Measurements from ENCODE around the gene PRIMPOL.

Gene PRIMPOL

DNA sequence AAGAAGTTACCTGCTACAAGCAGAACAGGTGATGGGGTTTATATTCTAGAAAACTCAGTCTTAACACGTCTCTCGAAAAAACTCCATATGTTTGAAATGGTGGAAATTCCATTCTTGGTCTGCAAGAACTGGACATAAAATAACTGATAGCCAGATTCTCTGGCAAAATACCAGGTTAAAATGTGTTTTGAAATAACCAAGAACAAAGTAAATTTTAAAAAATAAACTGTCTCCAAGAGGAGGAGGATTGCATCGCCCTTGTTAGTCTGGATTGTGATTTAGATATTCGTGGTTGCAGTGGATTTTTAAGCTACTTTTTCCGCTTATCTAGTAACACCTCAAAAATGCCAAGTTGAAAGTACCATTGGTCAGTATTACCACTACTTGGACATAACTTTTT, 43.5 kb downstream of the PRIMPOL start:
- peaks cover 47% of the 10 kb centered on the region for H3K36me3 Mint-ChIP-seq (ENCODE audit: low read depth)
- no peak overlapping the region for H3K4me3 Mint-ChIP-seq
- H3K27me3 Mint-ChIP-seq (ENCODE audit: low read depth): no peaks in the 10 kb centered on the region
- H3K27ac Mint-ChIP-seq: peak overlapping the region; percentile 32
- DNase-seq (ENCODE audit: low spot score): no peak
- peaks cover 8% of the 10 kb centered on the region for H3K4me1 Mint-ChIP-seq (ENCODE audit: low read depth)
- H3K9me3 Mint-ChIP-seq: no peaks in the 10 kb centered on the region

DNA sequence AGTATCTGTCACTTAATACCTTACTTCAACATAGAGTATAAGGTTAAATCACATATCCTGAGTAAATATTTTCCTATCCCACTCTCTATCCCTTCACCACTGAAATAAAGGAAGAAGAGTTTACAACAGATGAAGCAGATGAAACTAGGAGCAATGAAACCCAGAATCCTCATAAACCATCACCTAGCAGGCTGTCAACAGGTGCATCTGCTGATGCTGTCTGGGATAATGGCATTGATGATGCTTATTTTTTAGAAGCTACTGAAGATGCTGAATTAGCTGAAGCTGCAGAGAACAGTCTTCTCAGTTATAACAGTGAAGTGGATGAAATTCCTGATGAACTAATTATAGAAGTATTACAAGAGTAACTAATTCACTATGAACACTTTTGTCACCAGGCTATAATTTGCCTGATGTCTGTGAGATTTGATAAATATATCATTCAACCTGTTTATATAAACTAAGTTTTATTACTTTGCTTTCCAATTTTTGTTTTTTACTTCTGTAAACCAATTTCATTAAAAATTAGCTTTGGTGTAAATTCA, 44.9 kb downstream of the PRIMPOL start:
- peaks cover 52% of the 10 kb centered on the region for H3K36me3 Mint-ChIP-seq (ENCODE audit: low read depth)
- no peaks in the 10 kb centered on the region for H3K9me3 Mint-ChIP-seq
- H3K27ac Mint-ChIP-seq: no peak overlapping the region

DNA sequence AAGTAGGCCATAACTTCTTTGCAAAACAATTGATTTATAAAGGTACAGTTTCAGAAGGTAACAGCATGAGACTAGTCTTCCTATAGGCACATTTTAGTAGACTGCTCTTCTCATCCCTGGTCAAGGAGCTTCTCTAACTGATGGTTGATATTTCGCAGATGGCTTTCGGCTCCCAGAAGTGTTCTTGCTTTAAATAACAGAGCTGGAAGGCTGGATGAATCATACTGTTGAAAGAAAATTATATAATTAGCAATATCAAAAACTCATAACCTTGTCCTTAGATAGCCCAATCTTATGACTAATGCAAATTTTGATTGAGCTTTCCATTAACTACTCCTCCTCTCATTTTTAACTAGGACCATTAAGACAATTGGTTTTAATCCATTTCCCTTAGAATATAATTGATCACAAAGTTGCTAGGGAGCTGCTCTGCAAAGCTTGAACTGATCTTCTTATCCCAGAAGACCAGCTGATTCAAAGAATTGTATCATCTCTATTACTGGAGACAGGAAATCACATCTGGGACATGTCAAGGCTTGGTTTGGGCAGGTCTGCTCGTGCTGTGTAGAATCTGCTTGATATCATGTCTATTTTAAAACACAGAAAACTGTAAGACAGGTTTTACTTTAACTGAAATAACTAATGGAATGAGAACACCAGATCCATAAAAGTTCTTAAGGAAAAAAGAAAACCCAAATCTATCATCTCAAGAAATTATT, 45.8 kb downstream of the PRIMPOL start:
- no peaks in the 10 kb centered on the region for H3K9me3 Mint-ChIP-seq
- H3K4me1 Mint-ChIP-seq (ENCODE audit: low read depth): peaks cover 5% of the 10 kb centered on the region
- no peak overlapping the region for H3K4me3 Mint-ChIP-seq
- peaks cover 55% of the 10 kb centered on the region for H3K36me3 Mint-ChIP-seq (ENCODE audit: low read depth)
- no peak for DNase-seq (ENCODE audit: low spot score)
- H3K27me3 Mint-ChIP-seq (ENCODE audit: low read depth): no peaks in the 10 kb centered on the region
- H3K27ac Mint-ChIP-seq: no peak overlapping the region

More for the DNA sequence above, 44.9 kb downstream of the PRIMPOL start:
- Mint-ChIP-seq H3K4me1 (ENCODE audit: low read depth) (peaks cover 5% of the 10 kb centered on the region), H3K27me3 (ENCODE audit: low read depth) (no peaks in the 10 kb centered on the region), H3K4me3 (no peak overlapping the region)
- no peak for DNase-seq (ENCODE audit: low spot score)

DNA sequence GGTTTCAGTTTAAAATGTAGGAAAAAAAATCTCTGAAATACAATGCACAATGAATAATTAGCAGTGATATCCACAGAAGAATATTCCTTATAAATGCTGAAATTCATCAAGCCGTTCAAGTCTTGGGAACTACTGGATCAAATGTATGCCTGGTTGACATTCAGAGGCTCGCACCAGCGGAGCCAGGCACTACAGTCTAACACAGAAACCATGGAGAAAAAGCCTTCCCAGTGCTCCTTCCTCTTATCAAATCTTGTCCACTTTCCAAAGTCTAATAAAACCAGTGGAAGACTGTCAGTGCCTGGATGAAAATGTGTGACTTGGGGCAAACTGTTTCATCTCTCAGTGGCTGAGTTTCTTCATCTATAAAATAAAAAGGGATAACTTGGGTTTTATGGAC, 48.4 kb downstream of the PRIMPOL start:
- DNase-seq (ENCODE audit: low spot score): no peak
- Mint-ChIP-seq H3K36me3 (ENCODE audit: low read depth) (peaks cover 54% of the 10 kb centered on the region), H3K27ac (no peak overlapping the region), H3K9me3 (no peaks in the 10 kb centered on the region), H3K27me3 (ENCODE audit: low read depth) (no peaks in the 10 kb centered on the region), H3K4me1 (ENCODE audit: low read depth) (peaks cover 5% of the 10 kb centered on the region), H3K4me3 (no peak overlapping the region)

DNA sequence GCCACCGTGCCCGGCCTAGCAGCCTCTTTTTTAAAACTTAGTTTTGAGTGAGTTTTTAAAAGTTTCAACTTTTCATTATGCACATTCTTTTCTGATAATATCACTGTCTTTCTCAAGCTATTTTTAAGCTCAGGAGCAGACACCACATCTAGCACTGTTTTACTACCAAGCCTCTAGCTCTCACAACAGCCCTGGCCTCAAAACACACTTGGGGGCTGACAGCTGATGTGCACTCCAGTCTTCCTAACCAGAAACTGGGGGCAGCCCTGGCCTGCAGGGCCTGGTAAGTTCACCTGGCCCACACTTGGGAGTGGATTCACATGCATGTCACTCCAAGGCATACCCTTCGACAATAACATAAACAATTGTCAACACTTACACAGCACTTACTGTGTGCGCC, 50.4 kb downstream of the PRIMPOL start:
- no peak for DNase-seq (ENCODE audit: low spot score)
- H3K4me1 Mint-ChIP-seq (ENCODE audit: low read depth): peaks cover 5% of the 10 kb centered on the region
- no peak overlapping the region for H3K27ac Mint-ChIP-seq
- H3K36me3 Mint-ChIP-seq (ENCODE audit: low read depth): peaks cover 55% of the 10 kb centered on the region
- no peaks in the 10 kb centered on the region for H3K27me3 Mint-ChIP-seq (ENCODE audit: low read depth)
- H3K4me3 Mint-ChIP-seq: no peak overlapping the region
- H3K9me3 Mint-ChIP-seq: no peaks in the 10 kb centered on the region

DNA sequence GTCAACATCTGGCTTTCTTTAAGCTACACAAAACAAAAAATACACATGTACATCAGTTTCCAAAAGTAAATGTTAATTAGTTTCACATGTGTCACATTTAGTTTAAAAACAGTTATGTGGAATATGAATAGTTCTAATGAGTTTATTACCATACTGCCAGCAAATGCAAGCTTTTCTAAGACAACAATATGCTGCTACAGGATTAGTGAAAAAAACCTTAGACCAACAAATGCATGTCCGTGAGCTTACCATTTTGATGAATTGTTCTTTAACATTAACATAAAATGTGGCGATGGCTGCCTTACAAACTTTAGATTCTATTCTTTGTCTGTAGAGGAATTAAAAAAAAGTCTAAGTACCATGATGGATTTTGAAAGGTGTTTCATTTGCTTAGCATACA, 52.6 kb downstream of the PRIMPOL start:
- no peaks in the 10 kb centered on the region for H3K9me3 Mint-ChIP-seq
- H3K27ac Mint-ChIP-seq: no peak overlapping the region
- H3K27me3 Mint-ChIP-seq (ENCODE audit: low read depth): no peaks in the 10 kb centered on the region
- H3K4me1 Mint-ChIP-seq (ENCODE audit: low read depth): peaks cover 15% of the 10 kb centered on the region
- H3K4me3 Mint-ChIP-seq: no peak overlapping the region
- peaks cover 57% of the 10 kb centered on the region for H3K36me3 Mint-ChIP-seq (ENCODE audit: low read depth)
- DNase-seq (ENCODE audit: low spot score): no peak

DNA sequence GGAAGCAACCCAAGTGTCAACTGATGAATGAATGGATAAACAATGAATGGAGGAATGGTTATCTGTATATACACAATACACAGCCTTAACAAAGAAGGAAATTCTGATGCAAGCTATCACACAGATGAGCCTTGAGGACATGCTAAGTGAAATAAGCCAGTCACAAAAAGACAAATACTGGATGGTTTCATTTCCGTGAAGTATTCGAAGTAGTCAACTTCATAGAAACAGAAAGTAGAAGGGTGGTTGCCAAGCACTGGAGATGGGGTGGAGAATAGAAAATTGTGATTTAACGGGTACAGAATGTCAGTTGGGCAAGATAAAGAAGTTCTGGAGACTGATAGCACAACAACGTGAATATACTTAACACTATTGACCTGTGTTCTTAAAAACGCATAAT, 56.2 kb downstream of the PRIMPOL start:
- no peaks in the 10 kb centered on the region for H3K27me3 Mint-ChIP-seq (ENCODE audit: low read depth)
- peak overlapping the region; percentile 29 for H3K4me3 Mint-ChIP-seq
- peaks cover 72% of the 10 kb centered on the region for H3K36me3 Mint-ChIP-seq (ENCODE audit: low read depth)
- peaks cover 23% of the 10 kb centered on the region for H3K4me1 Mint-ChIP-seq (ENCODE audit: low read depth)
- DNase-seq (ENCODE audit: low spot score): no peak
- peaks cover 5% of the 10 kb centered on the region for H3K9me3 Mint-ChIP-seq
- H3K27ac Mint-ChIP-seq: peak overlapping the region; percentile 80

DNA sequence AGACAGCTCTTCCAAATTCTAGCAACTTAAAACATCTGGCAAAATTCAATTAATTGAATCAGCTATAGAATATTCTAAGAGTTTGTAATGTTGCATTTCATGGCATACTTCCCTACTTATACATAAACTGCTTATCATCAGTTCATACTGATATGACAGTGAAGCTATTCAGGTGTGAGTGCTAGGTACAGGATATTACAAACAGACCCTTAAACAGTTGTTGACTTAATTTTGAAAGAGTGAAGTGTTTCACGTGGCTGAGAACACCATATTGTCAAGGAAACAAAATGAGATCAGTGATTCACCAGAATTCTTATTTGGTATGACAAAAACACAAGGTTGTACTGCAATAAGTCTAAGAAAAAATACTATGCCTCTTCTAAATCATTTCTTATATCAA, 56.9 kb downstream of the PRIMPOL start:
- peaks cover 71% of the 10 kb centered on the region for H3K36me3 Mint-ChIP-seq (ENCODE audit: low read depth)
- H3K27ac Mint-ChIP-seq: peak overlapping the region; percentile 72

DNA sequence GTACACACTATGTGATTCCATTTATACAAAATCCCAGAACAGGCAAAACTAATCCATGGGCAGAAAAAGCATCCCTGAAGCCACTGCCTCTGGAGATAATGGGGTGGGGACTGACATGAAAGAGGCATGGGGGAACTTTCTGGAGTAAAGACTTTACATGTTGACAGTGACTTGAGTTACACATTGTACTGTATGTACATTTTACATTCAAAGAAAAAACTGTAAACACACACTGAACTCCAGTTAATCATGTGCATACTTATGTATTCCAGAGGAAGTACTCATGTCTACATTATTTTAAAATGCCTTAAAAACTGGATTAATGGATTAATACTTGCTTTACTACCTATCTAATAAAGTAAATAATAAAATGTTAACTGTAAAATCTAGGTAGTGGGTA, 62.8 kb downstream of the PRIMPOL start:
- no peak for DNase-seq (ENCODE audit: low spot score)
- Mint-ChIP-seq H3K4me3 (no peak overlapping the region), H3K4me1 (ENCODE audit: low read depth) (peaks cover 11% of the 10 kb centered on the region), H3K9me3 (peaks cover 5% of the 10 kb centered on the region), H3K27ac (no peak overlapping the region), H3K27me3 (ENCODE audit: low read depth) (no peaks in the 10 kb centered on the region), H3K36me3 (ENCODE audit: low read depth) (peaks cover 67% of the 10 kb centered on the region)

More for the DNA sequence above, 56.9 kb downstream of the PRIMPOL start:
- Mint-ChIP-seq H3K4me3 (peak overlapping the region; percentile 8), H3K27me3 (ENCODE audit: low read depth) (no peaks in the 10 kb centered on the region), H3K4me1 (ENCODE audit: low read depth) (peaks cover 23% of the 10 kb centered on the region), H3K9me3 (peaks cover 5% of the 10 kb centered on the region)
- DNase-seq (ENCODE audit: low spot score): no peak

DNA sequence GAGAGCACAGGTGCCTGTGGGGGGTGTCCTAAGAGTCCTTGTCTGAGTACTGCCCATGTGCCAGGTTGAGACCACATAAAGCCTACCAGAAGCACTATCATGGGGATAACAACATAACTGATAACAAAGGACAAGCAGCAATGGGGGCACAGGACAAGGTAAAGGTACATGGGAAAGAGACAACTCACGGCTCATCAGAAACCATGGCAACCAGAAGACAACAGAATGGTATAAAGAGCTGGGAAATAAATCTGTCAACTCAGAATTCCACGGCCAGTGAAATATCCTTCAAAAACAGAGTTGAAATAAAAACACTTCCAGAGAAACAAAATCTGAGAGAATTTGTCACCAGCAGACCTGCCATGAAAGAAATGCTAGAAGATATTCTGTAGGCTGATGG, 64.3 kb downstream of the PRIMPOL start:
- Mint-ChIP-seq H3K27me3 (ENCODE audit: low read depth) (no peaks in the 10 kb centered on the region), H3K36me3 (ENCODE audit: low read depth) (peaks cover 63% of the 10 kb centered on the region), H3K27ac (peak overlapping the region; percentile 47), H3K4me3 (no peak overlapping the region), H3K9me3 (peaks cover under 1% of the 10 kb centered on the region), H3K4me1 (ENCODE audit: low read depth) (peaks cover 14% of the 10 kb centered on the region)
- DNase-seq (ENCODE audit: low spot score): no peak

DNA sequence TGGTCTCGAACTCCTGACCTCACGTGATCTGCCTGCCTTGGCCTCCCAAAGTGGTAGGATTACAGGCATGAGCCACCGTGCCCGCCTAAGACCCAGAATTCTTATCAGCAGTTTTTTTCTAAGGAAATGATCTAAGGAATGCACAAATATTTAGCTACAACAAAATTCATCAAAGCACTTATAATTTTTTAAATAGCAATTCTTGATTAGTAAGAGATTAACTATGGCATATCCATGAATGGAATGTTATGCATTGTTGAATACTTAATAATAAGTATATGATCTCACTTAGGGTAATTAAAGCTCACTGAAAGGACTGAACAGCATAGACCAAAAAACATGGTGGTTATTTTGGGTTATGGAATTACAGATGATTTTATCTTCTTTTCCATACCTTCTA, 66.0 kb downstream of the PRIMPOL start:
- Mint-ChIP-seq H3K36me3 (ENCODE audit: low read depth) (peaks cover 63% of the 10 kb centered on the region), H3K4me1 (ENCODE audit: low read depth) (peaks cover 21% of the 10 kb centered on the region), H3K4me3 (no peak overlapping the region), H3K27me3 (ENCODE audit: low read depth) (no peaks in the 10 kb centered on the region), H3K9me3 (no peaks in the 10 kb centered on the region), H3K27ac (no peak overlapping the region)
- no peak for DNase-seq (ENCODE audit: low spot score)

DNA sequence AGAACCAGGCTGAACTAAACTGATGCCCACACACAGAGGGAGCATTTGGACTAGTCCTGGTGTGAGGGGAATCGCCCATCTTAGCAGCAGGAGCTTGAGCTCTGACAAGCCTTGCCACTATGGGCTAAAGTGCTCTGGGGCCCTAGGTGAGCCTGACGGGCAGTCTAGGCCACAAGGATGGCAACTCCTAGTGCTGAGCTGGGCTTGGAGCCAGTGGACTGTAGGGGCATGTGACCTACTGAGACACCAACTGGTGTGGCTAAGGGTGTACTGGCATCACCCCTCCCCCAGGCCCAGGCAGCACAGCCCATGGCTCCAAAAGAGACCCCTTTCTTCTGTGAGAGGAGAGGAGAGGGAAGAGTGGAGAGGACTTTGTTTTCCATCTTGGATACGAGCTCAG, 69.9 kb downstream of the PRIMPOL start:
- peaks cover 39% of the 10 kb centered on the region for H3K4me1 Mint-ChIP-seq (ENCODE audit: low read depth)
- no peaks in the 10 kb centered on the region for H3K27me3 Mint-ChIP-seq (ENCODE audit: low read depth)
- no peak overlapping the region for H3K27ac Mint-ChIP-seq
- no peak overlapping the region for H3K4me3 Mint-ChIP-seq
- peaks cover 4% of the 10 kb centered on the region for H3K9me3 Mint-ChIP-seq
- peaks cover 68% of the 10 kb centered on the region for H3K36me3 Mint-ChIP-seq (ENCODE audit: low read depth)
- DNase-seq (ENCODE audit: low spot score): no peak

DNA sequence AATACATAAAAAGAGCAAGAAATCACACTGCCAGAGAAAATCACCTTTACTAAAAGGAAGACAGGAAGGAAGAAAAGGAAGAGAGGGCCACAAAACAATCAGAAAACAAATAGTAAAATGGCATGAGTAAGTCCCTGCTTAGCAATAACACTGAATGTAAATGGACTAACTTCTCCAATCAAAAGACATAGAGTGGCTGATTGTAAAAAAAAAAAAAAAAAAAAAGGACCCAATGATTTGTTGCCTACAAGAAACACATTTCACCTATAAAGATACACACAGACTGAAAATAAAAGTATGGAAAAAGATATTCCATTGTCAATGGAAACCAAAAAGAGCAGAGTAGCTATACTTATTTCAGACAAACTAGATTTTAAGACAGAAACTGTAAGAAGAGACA, 71.7 kb downstream of the PRIMPOL start:
- Mint-ChIP-seq H3K27me3 (ENCODE audit: low read depth) (no peaks in the 10 kb centered on the region), H3K4me1 (ENCODE audit: low read depth) (peaks cover 42% of the 10 kb centered on the region), H3K27ac (no peak overlapping the region), H3K36me3 (ENCODE audit: low read depth) (peaks cover 66% of the 10 kb centered on the region), H3K9me3 (peaks cover 4% of the 10 kb centered on the region), H3K4me3 (no peak overlapping the region)
- DNase-seq (ENCODE audit: low spot score): no peak

DNA sequence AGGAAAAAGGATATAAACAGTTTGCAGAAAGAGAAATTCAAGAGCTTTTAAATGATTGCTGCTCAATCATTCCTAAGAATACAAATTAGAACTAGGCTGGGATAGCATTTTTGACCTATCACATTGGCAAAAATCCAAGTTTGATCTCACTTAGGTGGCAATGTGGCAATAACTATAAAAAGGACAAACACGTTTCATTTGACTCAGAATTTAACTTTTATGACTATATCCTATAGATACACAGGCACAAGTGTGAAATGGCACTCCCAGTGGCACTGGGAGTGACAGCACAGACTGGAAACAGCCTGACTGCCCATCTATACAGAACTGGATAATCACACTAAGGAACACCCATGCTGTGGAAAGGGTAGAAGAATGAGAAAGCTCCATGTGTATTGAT, 73.3 kb downstream of the PRIMPOL start:
- Mint-ChIP-seq H3K4me1 (ENCODE audit: low read depth) (peaks cover 48% of the 10 kb centered on the region), H3K27ac (peak overlapping the region; percentile 47), H3K27me3 (ENCODE audit: low read depth) (no peaks in the 10 kb centered on the region), H3K9me3 (peaks cover 4% of the 10 kb centered on the region), H3K36me3 (ENCODE audit: low read depth) (peaks cover 69% of the 10 kb centered on the region), H3K4me3 (no peak overlapping the region)
- no peak for DNase-seq (ENCODE audit: low spot score)

DNA sequence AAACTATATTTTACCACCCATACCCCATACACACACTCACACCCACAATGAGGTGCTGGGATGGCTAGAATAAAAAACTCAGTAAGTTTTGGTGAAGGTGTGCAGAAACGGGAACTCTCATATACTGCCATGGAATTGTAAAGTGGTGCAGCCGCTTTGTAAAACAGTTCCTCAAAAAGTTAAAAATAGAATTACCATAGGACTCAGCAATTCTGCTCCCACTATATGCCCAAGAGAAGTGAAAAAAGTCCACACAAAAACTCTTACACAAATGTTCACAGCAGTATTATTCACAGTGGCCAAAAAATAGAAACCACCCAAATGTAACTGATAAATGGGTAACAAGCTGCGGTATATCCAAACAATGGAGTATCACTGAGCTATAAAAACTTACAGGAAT, 77.9 kb downstream of the PRIMPOL start:
- H3K36me3 Mint-ChIP-seq (ENCODE audit: low read depth): peaks cover 60% of the 10 kb centered on the region
- H3K4me3 Mint-ChIP-seq: no peak overlapping the region
- H3K9me3 Mint-ChIP-seq: no peaks in the 10 kb centered on the region
- no peak for DNase-seq (ENCODE audit: low spot score)
- peak overlapping the region; percentile 16 for H3K27ac Mint-ChIP-seq
- H3K27me3 Mint-ChIP-seq (ENCODE audit: low read depth): no peaks in the 10 kb centered on the region
- peaks cover 48% of the 10 kb centered on the region for H3K4me1 Mint-ChIP-seq (ENCODE audit: low read depth)

Measured in T-helper 2 cell treated with Interferon-gamma antibody and Interleukin-4, amounts not matched to agents 5 μg/mL and 100 μg/mL, for 36 hours (primary cell).